ENCODE measurements around the gene PNPLA8. TPM values are rescaled to one million over a fixed set of nuclear protein-coding genes. Genes with fewer than 3 reads are reported as not detected.

Gene PNPLA8
- total RNA-seq, 1 donor from 2014 or later, result 16.2 TPM

DNA sequence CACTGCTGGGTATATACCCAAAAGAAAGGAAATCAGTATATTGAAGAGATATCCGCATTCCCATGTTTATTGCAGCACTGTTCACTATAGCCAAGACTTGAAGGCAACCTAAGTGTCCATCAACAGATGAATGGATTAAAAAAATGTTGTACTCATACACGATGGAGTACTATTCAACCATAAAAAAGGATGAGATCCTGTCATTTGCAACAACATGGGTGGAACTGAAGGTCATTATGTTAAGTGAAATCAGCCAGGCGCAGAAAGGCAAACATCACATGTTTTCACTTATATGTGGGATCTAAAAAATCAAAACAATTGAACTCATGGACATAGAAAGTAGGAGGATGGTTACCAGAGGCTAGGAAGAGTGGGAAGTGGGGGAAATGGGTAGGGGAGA lies 89.0 kb downstream of the PNPLA8 start:
- Histone ChIP-seq H3K9me3 (ENCODE audit: control insufficient read depth in 3 of 3, low read length in 3 of 3) (no peaks in the 10 kb centered on the region), H3K27me3 (ENCODE audit: control insufficient read depth in 3 of 3, insufficient read depth in 3 of 3, low read length in 3 of 3) (no peaks in the 10 kb centered on the region), H3K27ac (ENCODE audit: low read depth, low read length) (no peak overlapping the region), H3K9ac (ENCODE audit: low read depth in 1 of 3, low read length in 3 of 3) (no peak overlapping the region), H3K36me3 (ENCODE audit: control insufficient read depth in 3 of 3, insufficient read depth in 3 of 3, low read length in 3 of 3) (no peaks in the 10 kb centered on the region), H3K4me1 (ENCODE audit: control insufficient read depth in 3 of 3, insufficient read depth in 3 of 3, low read length in 3 of 3) (no peaks in the 10 kb centered on the region), H3K4me3 (ENCODE audit: low read length in 3 of 3) (no peak overlapping the region)

DNA sequence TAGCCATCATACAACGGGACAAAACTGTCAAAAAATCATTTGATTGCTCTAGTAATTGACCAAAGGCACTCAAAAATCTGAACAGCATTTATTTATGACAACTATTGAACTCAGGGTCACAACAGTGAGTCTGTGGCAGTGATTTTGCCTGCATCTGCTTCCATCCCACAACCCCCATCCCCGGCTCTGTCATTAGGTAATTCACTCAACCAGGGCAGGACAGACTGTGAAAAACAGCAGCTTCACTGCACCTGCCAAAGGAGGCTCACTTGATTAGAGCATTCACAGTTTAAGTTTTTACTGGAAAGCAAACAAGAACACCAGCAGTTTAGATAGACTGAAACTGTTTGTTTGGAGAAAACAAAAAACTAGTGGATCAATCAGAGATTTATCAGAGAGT lies 91.9 kb downstream of the PNPLA8 start:
- no peak overlapping the region for H3K9ac ChIP-seq (ENCODE audit: low read depth in 1 of 3, low read length in 3 of 3)
- H3K4me1 ChIP-seq (ENCODE audit: control insufficient read depth in 3 of 3, insufficient read depth in 3 of 3, low read length in 3 of 3), result no peaks in the 10 kb centered on the region
- H3K4me3 ChIP-seq (ENCODE audit: low read length in 3 of 3), result no peak overlapping the region
- H3K9me3 ChIP-seq (ENCODE audit: control insufficient read depth in 3 of 3, low read length in 3 of 3), result no peaks in the 10 kb centered on the region
- H3K27me3 ChIP-seq (ENCODE audit: control insufficient read depth in 3 of 3, insufficient read depth in 3 of 3, low read length in 3 of 3), result no peaks in the 10 kb centered on the region
- H3K36me3 ChIP-seq (ENCODE audit: control insufficient read depth in 3 of 3, insufficient read depth in 3 of 3, low read length in 3 of 3), result no peaks in the 10 kb centered on the region
- H3K27ac ChIP-seq (ENCODE audit: low read depth, low read length), result no peak overlapping the region

DNA sequence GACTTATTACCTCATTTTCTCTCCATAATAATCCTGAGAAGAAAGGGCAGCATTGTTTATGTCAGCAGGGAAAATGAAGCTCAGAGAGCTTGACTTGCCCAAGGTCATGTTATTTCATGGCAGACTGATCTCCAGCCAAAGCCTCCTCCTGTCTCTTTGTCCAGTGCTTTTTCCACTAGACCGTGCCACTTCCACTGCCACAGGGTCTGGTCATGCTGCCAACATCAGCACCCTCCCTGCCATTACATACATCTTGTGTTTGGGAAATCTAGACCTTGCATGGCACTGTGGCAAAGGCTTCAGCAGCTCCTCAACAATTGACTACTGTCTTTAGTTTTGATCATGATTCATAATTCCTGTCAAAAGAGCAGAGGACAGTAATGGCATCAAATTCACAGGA lies 94.8 kb downstream of the PNPLA8 start:
- no peak overlapping the region for H3K9ac ChIP-seq (ENCODE audit: low read depth in 1 of 3, low read length in 3 of 3)
- no peaks in the 10 kb centered on the region for H3K36me3 ChIP-seq (ENCODE audit: control insufficient read depth in 3 of 3, insufficient read depth in 3 of 3, low read length in 3 of 3)
- H3K4me3 ChIP-seq (ENCODE audit: low read length in 3 of 3), result no peak overlapping the region
- no peaks in the 10 kb centered on the region for H3K4me1 ChIP-seq (ENCODE audit: control insufficient read depth in 3 of 3, insufficient read depth in 3 of 3, low read length in 3 of 3)
- no peak overlapping the region for H3K27ac ChIP-seq (ENCODE audit: low read depth, low read length)
- no peaks in the 10 kb centered on the region for H3K9me3 ChIP-seq (ENCODE audit: control insufficient read depth in 3 of 3, low read length in 3 of 3)
- H3K27me3 ChIP-seq (ENCODE audit: control insufficient read depth in 3 of 3, insufficient read depth in 3 of 3, low read length in 3 of 3), result no peaks in the 10 kb centered on the region

DNA sequence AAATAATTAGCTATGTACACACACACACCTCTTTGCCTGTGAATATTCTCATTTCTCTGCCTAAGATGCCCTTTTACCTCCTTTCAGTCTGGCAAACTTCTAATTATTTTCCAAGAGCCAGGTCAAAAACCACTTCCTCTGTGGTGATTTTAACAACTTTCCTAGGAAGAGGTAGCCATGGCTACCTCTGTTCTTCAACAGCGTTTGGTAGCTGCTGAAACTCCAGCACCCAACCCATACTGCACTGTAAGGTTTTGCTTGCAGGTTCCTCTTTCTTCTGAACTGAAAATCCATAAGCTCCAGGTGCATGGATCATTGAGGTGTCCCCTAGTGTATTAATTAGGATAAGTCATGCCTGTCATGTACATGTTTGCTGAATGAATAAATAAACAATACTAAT lies 95.3 kb downstream of the PNPLA8 start:
- Histone ChIP-seq H3K9ac (ENCODE audit: low read depth in 1 of 3, low read length in 3 of 3) (no peak overlapping the region), H3K27ac (ENCODE audit: low read depth, low read length) (no peak overlapping the region), H3K4me1 (ENCODE audit: control insufficient read depth in 3 of 3, insufficient read depth in 3 of 3, low read length in 3 of 3) (no peaks in the 10 kb centered on the region), H3K9me3 (ENCODE audit: control insufficient read depth in 3 of 3, low read length in 3 of 3) (no peaks in the 10 kb centered on the region), H3K4me3 (ENCODE audit: low read length in 3 of 3) (no peak overlapping the region), H3K27me3 (ENCODE audit: control insufficient read depth in 3 of 3, insufficient read depth in 3 of 3, low read length in 3 of 3) (peaks cover 0 to 2% (median 0%) of the 10 kb centered on the region in 3 donors), H3K36me3 (ENCODE audit: control insufficient read depth in 3 of 3, insufficient read depth in 3 of 3, low read length in 3 of 3) (no peaks in the 10 kb centered on the region)

- Histone ChIP-seq H3K4me3 (ENCODE audit: low read length in 3 of 3) (no peak overlapping the region), H3K9me3 (ENCODE audit: control insufficient read depth in 3 of 3, low read length in 3 of 3) (no peaks in the 10 kb centered on the region), H3K27me3 (ENCODE audit: control insufficient read depth in 3 of 3, insufficient read depth in 3 of 3, low read length in 3 of 3) (peaks cover 0 to 3% (median 2%) of the 10 kb centered on the region in 3 donors), H3K27ac (ENCODE audit: low read depth, low read length) (no peak overlapping the region), H3K36me3 (ENCODE audit: control insufficient read depth in 3 of 3, insufficient read depth in 3 of 3, low read length in 3 of 3) (no peaks in the 10 kb centered on the region), H3K4me1 (ENCODE audit: control insufficient read depth in 3 of 3, insufficient read depth in 3 of 3, low read length in 3 of 3) (no peaks in the 10 kb centered on the region), H3K9ac (ENCODE audit: low read depth in 1 of 3, low read length in 3 of 3) (no peak overlapping the region)
Measured at GRCh38 chr7:108427766-108428165, 98.2 kb downstream of the PNPLA8 start.

GRCh38 chr7:108425714-108426275 lies 100.1 kb downstream of the PNPLA8 start:
- Histone ChIP-seq H3K36me3 (ENCODE audit: control insufficient read depth in 3 of 3, insufficient read depth in 3 of 3, low read length in 3 of 3) (no peaks in the 10 kb centered on the region), H3K4me1 (ENCODE audit: control insufficient read depth in 3 of 3, insufficient read depth in 3 of 3, low read length in 3 of 3) (no peaks in the 10 kb centered on the region), H3K4me3 (ENCODE audit: low read length in 3 of 3) (no peak overlapping the region), H3K9ac (ENCODE audit: low read depth in 1 of 3, low read length in 3 of 3) (no peak overlapping the region), H3K9me3 (ENCODE audit: control insufficient read depth in 3 of 3, low read length in 3 of 3) (no peaks in the 10 kb centered on the region), H3K27me3 (ENCODE audit: control insufficient read depth in 3 of 3, insufficient read depth in 3 of 3, low read length in 3 of 3) (peaks cover 0 to 5% (median 2%) of the 10 kb centered on the region in 3 donors), H3K27ac (ENCODE audit: low read depth, low read length) (no peak overlapping the region)

DNA sequence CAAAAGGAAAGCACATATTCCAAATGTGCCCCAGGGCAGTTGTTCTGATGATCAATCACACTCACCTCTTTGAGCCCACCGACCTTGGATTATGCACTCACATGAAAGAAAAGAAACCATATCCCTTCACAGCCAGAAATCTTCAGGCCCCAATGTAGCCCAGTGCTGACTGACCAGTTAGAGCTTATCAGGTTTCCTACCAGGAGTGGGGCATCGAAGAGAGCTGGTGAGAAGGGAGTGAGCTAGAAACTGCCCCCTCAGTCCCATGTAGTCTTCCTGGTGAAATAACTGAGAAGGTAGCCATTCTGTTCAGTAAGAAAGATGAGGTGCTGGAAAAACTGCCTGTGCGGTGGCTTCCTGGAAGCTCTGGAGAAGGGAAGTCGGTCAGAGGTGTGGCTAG lies 101.9 kb downstream of the PNPLA8 start:
- H3K9me3 ChIP-seq (ENCODE audit: control insufficient read depth in 3 of 3, low read length in 3 of 3), result no peaks in the 10 kb centered on the region
- no peaks in the 10 kb centered on the region for H3K36me3 ChIP-seq (ENCODE audit: control insufficient read depth in 3 of 3, insufficient read depth in 3 of 3, low read length in 3 of 3)
- H3K27me3 ChIP-seq (ENCODE audit: control insufficient read depth in 3 of 3, insufficient read depth in 3 of 3, low read length in 3 of 3), result peaks cover 0 to 5% (median 2%) of the 10 kb centered on the region in 3 donors
- H3K4me3 ChIP-seq (ENCODE audit: low read length in 3 of 3), result no peak overlapping the region
- no peaks in the 10 kb centered on the region for H3K4me1 ChIP-seq (ENCODE audit: control insufficient read depth in 3 of 3, insufficient read depth in 3 of 3, low read length in 3 of 3)
- H3K27ac ChIP-seq (ENCODE audit: low read depth, low read length), result no peak overlapping the region
- H3K9ac ChIP-seq (ENCODE audit: low read depth in 1 of 3, low read length in 3 of 3), result no peak overlapping the region

DNA sequence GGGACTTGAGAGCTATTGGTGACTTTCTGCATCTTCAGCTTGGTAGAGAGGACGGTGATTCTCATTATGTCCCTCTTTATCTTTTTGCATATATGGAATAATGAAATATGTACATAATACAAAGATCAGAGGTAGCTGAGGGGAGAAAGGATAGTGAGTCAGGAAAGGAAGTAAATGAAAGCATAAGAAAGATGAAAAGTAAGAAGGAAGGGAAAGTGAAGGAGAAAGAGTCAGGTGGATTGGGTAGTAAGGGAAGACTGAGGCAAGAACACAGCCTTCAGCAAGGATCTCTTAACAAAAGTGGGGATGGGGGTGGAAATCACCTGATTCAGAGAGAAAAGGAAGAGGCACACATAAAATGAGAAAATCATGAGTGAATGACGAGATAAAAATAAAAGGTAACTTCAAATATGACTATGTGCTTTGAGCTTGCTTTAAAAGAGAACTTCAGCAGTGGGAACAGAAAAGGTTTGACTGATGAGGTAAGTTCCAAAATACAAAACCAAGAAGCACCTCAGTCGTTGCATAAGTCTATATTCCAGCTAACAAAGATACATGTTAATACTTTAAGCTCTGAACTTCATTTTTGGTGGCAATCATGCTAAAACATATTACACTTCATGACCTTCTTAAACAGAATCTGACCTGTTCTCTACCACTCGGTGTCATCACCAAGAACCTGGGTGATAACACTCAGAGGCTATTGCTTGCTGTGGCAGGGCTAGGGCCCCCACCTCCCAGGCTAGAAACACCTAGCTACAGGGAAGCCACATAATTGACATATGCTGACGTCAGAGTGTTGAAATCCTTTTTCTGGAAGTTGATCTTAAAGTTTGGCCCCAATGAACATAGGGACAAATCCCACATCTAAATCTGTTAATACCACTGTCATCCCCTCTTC lies 102.6 kb downstream of the PNPLA8 start:
- H3K9ac ChIP-seq (ENCODE audit: low read depth in 1 of 3, low read length in 3 of 3), result no peak overlapping the region
- no peaks in the 10 kb centered on the region for H3K9me3 ChIP-seq (ENCODE audit: control insufficient read depth in 3 of 3, low read length in 3 of 3)
- H3K4me3 ChIP-seq (ENCODE audit: low read length in 3 of 3), result no peak overlapping the region
- H3K36me3 ChIP-seq (ENCODE audit: control insufficient read depth in 3 of 3, insufficient read depth in 3 of 3, low read length in 3 of 3), result no peaks in the 10 kb centered on the region
- no peak overlapping the region for H3K27ac ChIP-seq (ENCODE audit: low read depth, low read length)
- peaks cover 0 to 5% (median 2%) of the 10 kb centered on the region in 3 donors for H3K27me3 ChIP-seq (ENCODE audit: control insufficient read depth in 3 of 3, insufficient read depth in 3 of 3, low read length in 3 of 3)
- H3K4me1 ChIP-seq (ENCODE audit: control insufficient read depth in 3 of 3, insufficient read depth in 3 of 3, low read length in 3 of 3), result no peaks in the 10 kb centered on the region

GRCh38 chr7:108421720-108422331 lies 104.1 kb downstream of the PNPLA8 start:
- H3K4me1 ChIP-seq (ENCODE audit: control insufficient read depth in 3 of 3, insufficient read depth in 3 of 3, low read length in 3 of 3), result no peaks in the 10 kb centered on the region
- H3K4me3 ChIP-seq (ENCODE audit: low read length in 3 of 3), result no peak overlapping the region
- H3K9ac ChIP-seq (ENCODE audit: low read depth in 1 of 3, low read length in 3 of 3), result no peak overlapping the region
- H3K36me3 ChIP-seq (ENCODE audit: control insufficient read depth in 3 of 3, insufficient read depth in 3 of 3, low read length in 3 of 3), result no peaks in the 10 kb centered on the region
- H3K9me3 ChIP-seq (ENCODE audit: control insufficient read depth in 3 of 3, low read length in 3 of 3), result no peaks in the 10 kb centered on the region
- peaks cover 0 to 10% (median 2%) of the 10 kb centered on the region in 3 donors for H3K27me3 ChIP-seq (ENCODE audit: control insufficient read depth in 3 of 3, insufficient read depth in 3 of 3, low read length in 3 of 3)
- H3K27ac ChIP-seq (ENCODE audit: low read depth, low read length), result no peak overlapping the region
